22Rv1 (cell line): ENCODE measurements around the gene LENG9.

ENCODE experiments used
- H3K27ac ChIP-seq: fragments of 450-650 bp; 2 replicates; pipeline ENCODE4 v1.5.1; 2017
- CTCF ChIP-seq: fragments of 450-650 bp; IDR thresholded peaks from 2 replicates; pipeline ENCODE4 v1.5.1; 2017; ENCODE audit warnings: mild to moderate bottlenecking
- ZFX ChIP-seq: fragments of 450-650 bp; IDR thresholded peaks from 2 replicates; pipeline ENCODE4 v1.6.1; 2017; ENCODE audit warnings: antibody characterized with exemption, borderline replicate concordance

LENG9 gene

GRCh38 chr19:54425382-54425723 lies 38.2 kb downstream of the LENG9 start:
- H3K27ac ChIP-seq: no peak overlapping the region
- TF ChIP-seq ZFX (no peak), CTCF (no peak)

- H3K27ac ChIP-seq: no peak overlapping the region
- TF ChIP-seq ZFX: no peak
- TF ChIP-seq CTCF: no peak
These were observed 38.8 kb downstream of the LENG9 start for GRCh38 chr19:54424660-54425381.

- TF ChIP-seq CTCF (no peak), ZFX (no peak)
- H3K27ac ChIP-seq: no peak overlapping the region
These were observed 39.4 kb downstream of the LENG9 start for GRCh38 chr19:54424201-54424600.

GRCh38 chr19:54422136-54422535 lies 41.4 kb downstream of the LENG9 start:
- no peak overlapping the region for H3K27ac ChIP-seq

GRCh38 chr19:54421521-54421920 lies 42.1 kb downstream of the LENG9 start:
- H3K27ac ChIP-seq: no peak overlapping the region
- TF ChIP-seq ZFX (no peak), CTCF (no peak)

More at GRCh38 chr19:54422136-54422535, 41.4 kb downstream of the LENG9 start:
- no peak for TF ChIP-seq CTCF
- TF ChIP-seq ZFX: no peak

- TF ChIP-seq ZFX: no peak
- TF ChIP-seq CTCF: no peak
- no peak overlapping the region for H3K27ac ChIP-seq
These were observed 42.4 kb downstream of the LENG9 start for GRCh38 chr19:54421169-54421516.

GRCh38 chr19:54420383-54421168 lies 43.0 kb downstream of the LENG9 start:
- TF ChIP-seq ZFX: no peak
- TF ChIP-seq CTCF: no peak
- H3K27ac ChIP-seq: no peak overlapping the region
